ENCODE results near the gene LRP1B.

The LRP1B gene

GRCh38 chr2:141493936-141494335, 636.9 kb downstream of the LRP1B start:
- no peaks in the 10 kb centered on the region for H3K9me3 ChIP-seq
- no peaks in the 10 kb centered on the region for H3K4me1 ChIP-seq
- no peak overlapping the region for H3K4me3 ChIP-seq (ENCODE audit: low read depth, low read length)
- no peak for TF ChIP-seq CTCF (IDR thresholded peaks at IDR 0.05; ENCODE audit: low read depth, low read length)
- H3K36me3 ChIP-seq = no peaks in the 10 kb centered on the region
- DNase-seq = no peak
- no peaks in the 10 kb centered on the region for H3K27me3 ChIP-seq

- no peaks in the 10 kb centered on the region for H3K9me3 ChIP-seq
- no peak overlapping the region for H3K4me3 ChIP-seq (ENCODE audit: low read depth, low read length)
- H3K4me1 ChIP-seq = no peaks in the 10 kb centered on the region
- no peaks in the 10 kb centered on the region for H3K27me3 ChIP-seq
- no peaks in the 10 kb centered on the region for H3K36me3 ChIP-seq
- TF ChIP-seq CTCF (IDR thresholded peaks at IDR 0.05; ENCODE audit: low read depth, low read length) = no peak
- no peak for DNase-seq
Measured at GRCh38 chr2:141492816-141493215, 638.0 kb downstream of the LRP1B start.

GRCh38 chr2:141490886-141491285, 639.9 kb downstream of the LRP1B start:
- H3K36me3 ChIP-seq = no peaks in the 10 kb centered on the region
- H3K27me3 ChIP-seq = no peaks in the 10 kb centered on the region
- DNase-seq = no peak
- H3K4me3 ChIP-seq (ENCODE audit: low read depth, low read length) = no peak overlapping the region
- no peaks in the 10 kb centered on the region for H3K9me3 ChIP-seq
- H3K4me1 ChIP-seq = no peaks in the 10 kb centered on the region
- no peak for TF ChIP-seq CTCF (IDR thresholded peaks at IDR 0.05; ENCODE audit: low read depth, low read length)

- H3K36me3 ChIP-seq = no peaks in the 10 kb centered on the region
- DNase-seq = no peak
- H3K4me3 ChIP-seq (ENCODE audit: low read depth, low read length) = no peak overlapping the region
- no peaks in the 10 kb centered on the region for H3K9me3 ChIP-seq
- no peak for TF ChIP-seq CTCF (IDR thresholded peaks at IDR 0.05; ENCODE audit: low read depth, low read length)
- H3K27me3 ChIP-seq = no peaks in the 10 kb centered on the region
- H3K4me1 ChIP-seq = no peaks in the 10 kb centered on the region
Measured at GRCh38 chr2:141482697-141483096, 648.1 kb downstream of the LRP1B start.

- no peaks in the 10 kb centered on the region for H3K27me3 ChIP-seq
- DNase-seq = no peak
- no peaks in the 10 kb centered on the region for H3K4me1 ChIP-seq
- no peak overlapping the region for H3K4me3 ChIP-seq (ENCODE audit: low read depth, low read length)
- TF ChIP-seq CTCF (IDR thresholded peaks at IDR 0.05; ENCODE audit: low read depth, low read length) = no peak
- H3K36me3 ChIP-seq = no peaks in the 10 kb centered on the region
- H3K9me3 ChIP-seq = no peaks in the 10 kb centered on the region
Measured at GRCh38 chr2:141475801-141476200, 655.0 kb downstream of the LRP1B start.

GRCh38 chr2:141468761-141469160, 662.1 kb downstream of the LRP1B start:
- H3K4me1 ChIP-seq = no peaks in the 10 kb centered on the region

More at GRCh38 chr2:141468761-141469160, 662.1 kb downstream of the LRP1B start:
- H3K4me3 ChIP-seq (ENCODE audit: low read depth, low read length) = no peak overlapping the region
- no peak for TF ChIP-seq CTCF (IDR thresholded peaks at IDR 0.05; ENCODE audit: low read depth, low read length)
- no peaks in the 10 kb centered on the region for H3K9me3 ChIP-seq
- no peaks in the 10 kb centered on the region for H3K27me3 ChIP-seq
- H3K36me3 ChIP-seq = no peaks in the 10 kb centered on the region
- no peak for DNase-seq
